ENCODE data around the gene HMG20A. TPM values are rescaled to one million over a fixed set of nuclear protein-coding genes. Genes with fewer than 3 reads are reported as not detected.

Gene HMG20A
- total RNA-seq, 1 donor from 2014 or later = 9.7 TPM

DNA sequence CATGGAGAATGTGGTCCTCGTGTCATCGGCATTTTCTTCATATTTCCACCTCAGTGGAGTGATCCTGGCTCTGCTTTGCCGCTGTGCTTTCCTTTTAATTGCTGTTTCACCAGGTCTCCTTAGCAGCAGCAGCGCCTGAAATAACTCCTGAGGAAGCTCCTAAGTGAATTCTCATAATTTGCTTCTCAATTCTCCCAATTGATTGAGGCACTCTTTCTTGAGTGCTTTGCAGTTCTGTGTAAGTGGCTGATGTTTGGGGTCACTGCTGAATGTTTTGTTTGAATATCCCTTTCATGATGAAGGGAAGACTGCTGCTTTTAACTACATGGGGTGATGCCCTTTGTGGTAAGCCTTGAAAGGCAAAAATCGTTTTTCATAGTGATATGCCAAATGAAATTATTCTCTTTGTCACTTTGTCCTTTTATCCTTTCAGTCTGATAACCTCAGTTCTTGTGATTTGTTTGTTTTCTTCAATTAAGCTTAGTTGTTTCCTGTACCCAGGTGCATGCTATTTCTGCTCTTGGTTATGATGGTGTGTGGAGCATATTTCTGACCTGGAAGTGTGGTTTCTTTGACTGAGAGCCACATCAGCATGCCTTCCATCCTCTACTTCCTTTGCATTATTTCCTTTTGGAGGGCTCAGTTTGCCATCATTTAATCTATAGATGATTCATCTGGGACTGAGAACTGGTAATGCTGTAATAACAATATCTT is 36.7 kb downstream of the HMG20A start:
- Histone ChIP-seq H3K36me3 (ENCODE audit: control insufficient read depth, insufficient read depth, low read length) (peaks cover 3% of the 10 kb centered on the region), H3K27me3 (ENCODE audit: control insufficient read depth, insufficient read depth, low read length) (no peaks in the 10 kb centered on the region), H3K4me3 (ENCODE audit: low read depth, low read length) (no peak overlapping the region)
- no peak for TF ChIP-seq CTCF (IDR thresholded peaks at IDR 0.05; ENCODE audit: insufficient read depth, low read length, severe bottlenecking)
- FAIRE-seq = no peak
- DNase-seq (ENCODE audit: low read depth) = peak; percentile 13

DNA sequence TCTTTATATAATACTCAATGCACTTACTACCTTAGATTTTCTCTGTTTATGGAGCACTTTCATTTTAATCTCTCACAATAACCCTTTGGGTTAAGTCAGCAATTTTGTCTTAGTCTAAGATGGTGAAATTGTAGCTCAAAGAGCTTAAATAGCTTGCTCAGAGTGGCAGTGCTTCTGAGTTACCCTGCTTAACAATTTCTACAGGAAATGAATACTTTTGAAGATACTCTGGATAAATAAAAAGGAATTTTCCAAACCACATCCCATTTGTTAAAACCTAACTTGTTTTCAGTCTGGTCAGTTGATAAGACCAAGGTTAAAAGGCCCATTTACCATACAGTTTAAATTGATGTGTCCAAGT is 37.2 kb downstream of the HMG20A start:
- FAIRE-seq = no peak
- no peak for TF ChIP-seq CTCF (IDR thresholded peaks at IDR 0.05; ENCODE audit: insufficient read depth, low read length, severe bottlenecking)
- DNase-seq (ENCODE audit: low read depth) = no peak
- Histone ChIP-seq H3K27me3 (ENCODE audit: control insufficient read depth, insufficient read depth, low read length) (no peaks in the 10 kb centered on the region), H3K4me3 (ENCODE audit: low read depth, low read length) (no peak overlapping the region), H3K36me3 (ENCODE audit: control insufficient read depth, insufficient read depth, low read length) (peaks cover 4% of the 10 kb centered on the region)

DNA sequence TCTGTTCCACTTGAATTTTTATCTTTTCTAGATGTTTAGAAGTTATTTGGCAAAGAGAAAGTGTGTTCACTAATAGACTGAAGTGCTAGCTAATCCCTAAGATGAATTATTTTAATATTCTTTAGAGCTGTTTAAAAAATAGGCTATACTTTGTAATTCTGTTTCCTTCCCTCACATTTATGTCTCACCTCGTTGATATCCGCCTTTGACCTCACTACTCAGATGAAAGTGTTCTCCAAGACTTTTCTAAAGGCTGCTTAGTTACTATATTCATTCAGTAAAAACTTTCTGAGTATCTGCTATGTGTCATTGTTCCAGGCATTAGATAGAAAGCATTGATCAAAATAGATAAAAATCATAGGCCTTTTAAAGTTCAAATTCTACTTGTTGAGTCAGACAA is 38.3 kb downstream of the HMG20A start:
- H3K4me3 ChIP-seq (ENCODE audit: low read depth, low read length) = no peak overlapping the region
- FAIRE-seq (no peak), DNase-seq (ENCODE audit: low read depth) (no peak)
- TF ChIP-seq CTCF (IDR thresholded peaks at IDR 0.05; ENCODE audit: insufficient read depth, low read length, severe bottlenecking) = no peak
- no peaks in the 10 kb centered on the region for H3K27me3 ChIP-seq (ENCODE audit: control insufficient read depth, insufficient read depth, low read length)
- H3K36me3 ChIP-seq (ENCODE audit: control insufficient read depth, insufficient read depth, low read length) = peaks cover 5% of the 10 kb centered on the region

GRCh38 chr15:77461486-77461885 is 40.8 kb downstream of the HMG20A start:
- H3K36me3 ChIP-seq (ENCODE audit: control insufficient read depth, insufficient read depth, low read length) = peaks cover 9% of the 10 kb centered on the region
- FAIRE-seq = no peak

GRCh38 chr15:77464129-77464865 is 43.6 kb downstream of the HMG20A start:
- no peak overlapping the region for H3K4me3 ChIP-seq (ENCODE audit: low read depth, low read length)
- FAIRE-seq (no peak), DNase-seq (ENCODE audit: low read depth) (no peak)
- peaks cover 10% of the 10 kb centered on the region for H3K36me3 ChIP-seq (ENCODE audit: control insufficient read depth, insufficient read depth, low read length)
- TF ChIP-seq CTCF (IDR thresholded peaks at IDR 0.05; ENCODE audit: insufficient read depth, low read length, severe bottlenecking) = no peak
- no peaks in the 10 kb centered on the region for H3K27me3 ChIP-seq (ENCODE audit: control insufficient read depth, insufficient read depth, low read length)

More at GRCh38 chr15:77461486-77461885, 40.8 kb downstream of the HMG20A start:
- no peaks in the 10 kb centered on the region for H3K27me3 ChIP-seq (ENCODE audit: control insufficient read depth, insufficient read depth, low read length)
- no peak for DNase-seq (ENCODE audit: low read depth)
- H3K4me3 ChIP-seq (ENCODE audit: low read depth, low read length) = no peak overlapping the region
- TF ChIP-seq CTCF (IDR thresholded peaks at IDR 0.05; ENCODE audit: insufficient read depth, low read length, severe bottlenecking) = no peak
